Adrenal gland (tissue), 12 donors: Measurements from ENCODE around the gene RPS6KA4. TPM values are rescaled to one million over a fixed set of nuclear protein-coding genes. Genes with fewer than 3 reads are reported as not detected.

Experiments used
- DNase-seq, 7 donors: peaks; one replicate each; pipeline ENCODE4 v3.0.0-alpha.2; 2019 to 2020
- H3K27ac ChIP-seq, 5 donors: fragments of 200-600 bp; sonication (generic) in 4 of 5; 1 replicate in 3 of 5; 2 replicates in 2 of 5; pipeline versions ENCODE4 v1.5.1 to v1.8.0; 2016 to 2020; ENCODE audit warnings: mild to moderate bottlenecking in 1 of 5
- H3K27me3 ChIP-seq: fragments of 200-600 bp; 2 replicates; pipeline ENCODE4 v1.8.0; 2021
- H3K36me3 ChIP-seq, 2 donors: fragments of 200-600 bp; replicated peaks in 1 of 2; 1 replicate in 1 of 2; 2 replicates in 1 of 2; pipeline versions ENCODE4 v1.5.1 to v1.8.0; 2018 to 2022
- H3K4me1 ChIP-seq, 2 donors: fragments of 200-600 bp; replicated peaks in 1 of 2; 1 replicate in 1 of 2; 2 replicates in 1 of 2; pipeline versions ENCODE4 v1.5.1 to v1.8.0; 2018 to 2021
- H3K4me3 ChIP-seq, 4 donors: fragments of 200-600 bp; sonication (generic) in 3 of 4; one replicate each; pipeline ENCODE4 v1.5.1; 2016 to 2018
- H3K9me3 ChIP-seq, 3 donors: fragments of 200-600 bp; sonication (generic) in 1 of 3; replicated peaks in 1 of 3; 1 replicate in 2 of 3; 2 replicates in 1 of 3; pipeline versions ENCODE4 v1.5.1 to v1.8.0; 2016 to 2021
- POLR2A ChIP-seq, 2 donors: fragments of 450-650 bp; IDR thresholded peaks; one replicate each; pipeline ENCODE4 v1.6.1; 2017; ENCODE audit warnings: antibody characterized with exemption in 2 of 2, mild to moderate bottlenecking in 2 of 2, moderate library complexity in 1 of 2
- WGBS, 4 donors: extraction: QIAGEN DNeasy Blood & Tissue Kit in 2 of 4; methylation state at CpG; one replicate each; pipeline versions ENCODE4 v1.1.5 to v1.1.7; 2013 to 2017; 5-methylcytosine and 5-hydroxymethylcytosine counted together
- intact Hi-C, 2 donors: fragments of 100-400 bp; cut with DNase I; formaldehyde crosslinking; loops; one replicate each; pipeline versions ENCODE4 v1.14.1 to v1.15.0; 2022 to 2023
- microRNA counts, 2 donors: library from miRNA; unstranded; fragments of <30 nt; microRNA quantifications; one replicate each; lab custom pipeline; 2016
- microRNA-seq, 3 donors: library from miRNA; unstranded; fragments of <30 nt; microRNA quantifications; one replicate each; pipeline ENCODE4, GENCODE V29; 2017 to 2020
- polyA plus RNA-seq, 3 donors: library from polyadenylated mRNA; stranded (reverse); fragments of 200-250 nt in 2 of 3; fragments of 350-450 nt in 1 of 3; fragmentation: Illumina TruSeq in 1 of 3; extraction: RNeasy Lipid Tissue Mini Kit (QIAGEN cat#74804) in 1 of 3; gene quantifications; one replicate each; pipeline ENCODE4 v1.2.3, GENCODE V29; 2013 to 2014
- small RNA-seq, 2 donors: library from RNA; depleted of rRNA; stranded (forward); fragments of <200 nt; gene quantifications; one replicate each; pipeline ENCODE3, GENCODE V24; 2016
- total RNA-seq, 9 donors: library from RNA; depleted of rRNA in 4 of 9; stranded (reverse); fragments of >200 nt in 4 of 9; fragments of 120-200 nt in 1 of 9; fragmentation: NEBNext Ultra II Directional in 1 of 9; extraction: Animal tissue kit (Norgen Biotek cat#: 25700) in 1 of 9; gene quantifications; one replicate each; pipeline versions ENCODE4 v1.1.0 to v1.2.4, GENCODE V29; 2013 to 2023
- TF ChIP-seq, protein P1 (sequence below), 6 experiments: fragments of 450-650 bp in 4 of 6; fragments of 200-600 bp in 2 of 6; sonication (generic) in 1 of 6; IDR thresholded peaks; 1 replicate in 5 of 6; 2 replicates in 1 of 6; pipeline versions ENCODE4 v1.5.1 to v1.8.0; 2016 to 2021; ENCODE audit warnings: antibody characterized with exemption in 6 of 6, mild to moderate bottlenecking in 2 of 6, moderate library complexity in 1 of 6
- donor health status: healthy with polysubstance abuse.
- donor health status: Bipolar disorder and iron deficiency.
- donor health status: DM: yes; HTN: yes; CAD: no.
- donor health status: DM: no; HTN: no; CAD: no.
- donor health status: DM: no; HTN: no; CAD: no.
- donor health status: DM: yes; HTN: yes; CAD: no.

The RPS6KA4 gene
- total and polyA plus RNA-seq, 12 donors, result 4.9 to 89.3 (median 26.3) TPM

DNA sequence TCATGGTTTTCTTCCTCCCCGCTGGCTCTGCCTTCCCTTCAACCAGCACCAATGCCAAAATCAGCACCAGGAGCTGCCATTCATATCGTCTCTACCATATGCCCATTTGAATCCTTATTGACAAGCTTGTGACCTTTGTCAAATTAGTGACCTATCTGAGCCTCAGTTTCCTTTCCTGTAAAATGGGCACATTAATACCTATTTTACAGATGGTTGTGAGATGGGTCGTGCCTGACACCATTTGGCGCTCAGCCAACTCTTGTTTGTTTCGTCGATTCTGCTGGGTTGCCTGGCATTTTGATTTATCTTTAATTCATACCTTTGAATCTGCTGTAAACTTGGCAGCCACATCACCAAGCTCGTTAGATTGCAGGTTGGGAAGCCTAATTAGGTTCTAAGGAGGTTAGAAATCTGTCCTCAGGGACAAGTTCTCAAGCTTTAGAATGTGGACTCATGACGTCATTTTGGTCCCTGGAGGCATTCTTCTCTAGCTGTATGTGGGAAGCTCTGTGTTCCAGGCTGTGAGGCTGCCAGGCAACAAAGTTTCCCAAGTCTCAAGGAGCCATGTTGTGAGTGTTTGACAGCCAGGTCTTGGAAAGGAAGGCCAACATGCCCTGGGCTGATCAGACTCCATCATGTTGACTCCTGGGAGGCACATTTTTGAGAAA, 61.0 kb downstream of the RPS6KA4 start:
- no peak for DNase-seq
- intact Hi-C loops, result no loop called here
- Histone ChIP-seq H3K27me3 (no peaks in the 10 kb centered on the region), H3K9me3 (no peaks in the 10 kb centered on the region), H3K27ac (no peak overlapping the region), H3K4me3 (no peak overlapping the region), H3K36me3 (no peaks in the 10 kb centered on the region), H3K4me1 (no peaks in the 10 kb centered on the region)
- no peak for TF ChIP-seq POLR2A (IDR thresholded peaks at IDR 0.05)
- TF ChIP-seq, protein P1, sequence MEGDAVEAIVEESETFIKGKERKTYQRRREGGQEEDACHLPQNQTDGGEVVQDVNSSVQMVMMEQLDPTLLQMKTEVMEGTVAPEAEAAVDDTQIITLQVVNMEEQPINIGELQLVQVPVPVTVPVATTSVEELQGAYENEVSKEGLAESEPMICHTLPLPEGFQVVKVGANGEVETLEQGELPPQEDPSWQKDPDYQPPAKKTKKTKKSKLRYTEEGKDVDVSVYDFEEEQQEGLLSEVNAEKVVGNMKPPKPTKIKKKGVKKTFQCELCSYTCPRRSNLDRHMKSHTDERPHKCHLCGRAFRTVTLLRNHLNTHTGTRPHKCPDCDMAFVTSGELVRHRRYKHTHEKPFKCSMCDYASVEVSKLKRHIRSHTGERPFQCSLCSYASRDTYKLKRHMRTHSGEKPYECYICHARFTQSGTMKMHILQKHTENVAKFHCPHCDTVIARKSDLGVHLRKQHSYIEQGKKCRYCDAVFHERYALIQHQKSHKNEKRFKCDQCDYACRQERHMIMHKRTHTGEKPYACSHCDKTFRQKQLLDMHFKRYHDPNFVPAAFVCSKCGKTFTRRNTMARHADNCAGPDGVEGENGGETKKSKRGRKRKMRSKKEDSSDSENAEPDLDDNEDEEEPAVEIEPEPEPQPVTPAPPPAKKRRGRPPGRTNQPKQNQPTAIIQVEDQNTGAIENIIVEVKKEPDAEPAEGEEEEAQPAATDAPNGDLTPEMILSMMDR (IDR thresholded peaks at IDR 0.05), result no peak
- 71 to 72% (median 72%) methylated on average over 8 of the region's 8 CpGs for WGBS, 4 donors

MicroRNA genes within 50 kb of the gene (microRNA counts, 767-probe panel; counts per million panel counts)
- 0 counts per million in 2 donors for microRNA hsa-miR-1237 (lab: Ali Mortazavi, UCI)

Small RNA genes lying within 50 kb of the gene (microRNA-seq; reads per million reads assigned to microRNA genes)
- gene MIR1237, result 0.45 to 8.2 (median 3.8) reads per million in 3 donors
- gene MIR7155, result 0 to 2.3 (median 0.38) reads per million in 3 donors

Small RNA genes lying within 50 kb of the gene (small RNA-seq; reads per million reads assigned to genes)
- gene MIR1237 (0 to 0.36 reads per million in 2 donors), gene MIR7155 (0.42 to 0.59 reads per million in 2 donors)

Other genes with a start within 250 kb of the RPS6KA4 start
- gene MACROD1, start 193.0 kb upstream of the RPS6KA4 start, total RNA-seq, result 10 to 100 TPM; 13.5 to 62.9 (median 22.3) TPM
- 10 to 100 TPM in 2 of 3 donors, 1 to 10 TPM in 1; 5.5 to 60.7 (median 41.1) TPM for gene MACROD1, start 193.0 kb upstream of the RPS6KA4 start, polyA plus RNA-seq
- 100 to 1,000 TPM; 126 to 404 (median 184) TPM for gene STIP1, start 173.0 kb upstream of the RPS6KA4 start, total RNA-seq
- 100 to 1,000 TPM in 1 of 3 donors, 10 to 100 TPM in 2; 82.1 to 523 (median 91.4) TPM for gene STIP1, start 173.0 kb upstream of the RPS6KA4 start, polyA plus RNA-seq
- 10 to 100 TPM in 8 of 9 donors, 1 to 10 TPM in 1; 3.2 to 77.0 (median 29.9) TPM for gene FERMT3, start 152.4 kb upstream of the RPS6KA4 start, total RNA-seq
- gene FERMT3, start 152.4 kb upstream of the RPS6KA4 start, polyA plus RNA-seq, result 10 to 100 TPM in 2 of 3 donors, 1 to 10 TPM in 1; 5.5 to 57.8 (median 49.0) TPM
- 10 to 100 TPM; 40.8 to 90.3 (median 55.6) TPM for gene TRPT1, start 133.0 kb upstream of the RPS6KA4 start, total RNA-seq
- gene TRPT1, start 133.0 kb upstream of the RPS6KA4 start, polyA plus RNA-seq, result 100 to 1,000 TPM in 2 of 3 donors, 10 to 100 TPM in 1; 17.9 to 205 (median 175) TPM
- gene NUDT22, start 132.9 kb upstream of the RPS6KA4 start, total RNA-seq, result 100 to 1,000 TPM in 2 of 9 donors, 10 to 100 TPM in 7; 67.2 to 126 (median 79.9) TPM
- gene NUDT22, start 132.9 kb upstream of the RPS6KA4 start, polyA plus RNA-seq, result 100 to 1,000 TPM in 2 of 3 donors, 10 to 100 TPM in 1; 19.5 to 190 (median 101) TPM
- 100 to 1,000 TPM in 1 of 9 donors, 10 to 100 TPM in 8; 19.9 to 112 (median 44.3) TPM for gene DNAJC4, start 128.6 kb upstream of the RPS6KA4 start, total RNA-seq
- 100 to 1,000 TPM in 2 of 3 donors, 10 to 100 TPM in 1; 59.4 to 220 (median 192) TPM for gene DNAJC4, start 128.6 kb upstream of the RPS6KA4 start, polyA plus RNA-seq
- 100 to 1,000 TPM in 5 of 9 donors, 10 to 100 TPM in 4; 36.0 to 156 (median 129) TPM for gene VEGFB, start 124.6 kb upstream of the RPS6KA4 start, total RNA-seq
- gene VEGFB, start 124.6 kb upstream of the RPS6KA4 start, polyA plus RNA-seq, result 100 to 1,000 TPM in 2 of 3 donors, 10 to 100 TPM in 1; 64.4 to 185 (median 158) TPM
- 100 to 1,000 TPM in 3 of 9 donors, 10 to 100 TPM in 6; 76.1 to 185 (median 96.1) TPM for gene FKBP2, start 118.1 kb upstream of the RPS6KA4 start, total RNA-seq
- gene FKBP2, start 118.1 kb upstream of the RPS6KA4 start, polyA plus RNA-seq, result 100 to 1,000 TPM; 206 to 812 (median 791) TPM
- gene PPP1R14B, start 112.2 kb upstream of the RPS6KA4 start, total RNA-seq, result 100 to 1,000 TPM in 7 of 9 donors, 10 to 100 TPM in 2; 77.2 to 212 (median 128) TPM
- gene PPP1R14B, start 112.2 kb upstream of the RPS6KA4 start, polyA plus RNA-seq, result 100 to 1,000 TPM in 2 of 3 donors, 10 to 100 TPM in 1; 85.1 to 331 (median 327) TPM
- gene PLCB3, start 107.6 kb upstream of the RPS6KA4 start, total RNA-seq, result 10 to 100 TPM in 8 of 9 donors, 1 to 10 TPM in 1; 5.0 to 65.9 (median 44.0) TPM
- gene PLCB3, start 107.6 kb upstream of the RPS6KA4 start, polyA plus RNA-seq, result 10 to 100 TPM in 2 of 3 donors, 1 to 10 TPM in 1; 6.6 to 89.5 (median 31.7) TPM
- gene BAD, start 74.5 kb upstream of the RPS6KA4 start, total RNA-seq, result 100 to 1,000 TPM in 5 of 9 donors, 10 to 100 TPM in 4; 72.9 to 219 (median 100) TPM
- 100 to 1,000 TPM in 2 of 3 donors, 1 to 10 TPM in 1; 9.5 to 111 (median 102) TPM for gene BAD, start 74.5 kb upstream of the RPS6KA4 start, polyA plus RNA-seq
- 10 to 100 TPM; 15.6 to 69.8 (median 48.3) TPM for gene GPR137, start 73.3 kb upstream of the RPS6KA4 start, total RNA-seq
- 10 to 100 TPM; 16.0 to 41.5 (median 40.9) TPM for gene GPR137, start 73.3 kb upstream of the RPS6KA4 start, polyA plus RNA-seq
- under 1 TPM in 1 of 9 donors, not detected in 8; 0.54 TPM for gene KCNK4, start 67.9 kb upstream of the RPS6KA4 start, total RNA-seq
- gene KCNK4, start 67.9 kb upstream of the RPS6KA4 start, polyA plus RNA-seq, result under 1 TPM in 1 of 3 donors, not detected in 2; 0.10 TPM
- gene CATSPERZ, start 58.8 kb upstream of the RPS6KA4 start, total RNA-seq, result under 1 TPM in 2 of 9 donors, not detected in 7; 0.28 to 0.69 TPM
- 1 to 10 TPM in 1 of 3 donors, under 1 TPM in 1, not detected in 1; 0.74 to 1.2 TPM for gene CATSPERZ, start 58.8 kb upstream of the RPS6KA4 start, polyA plus RNA-seq
- 10 to 100 TPM; 27.5 to 74.4 (median 53.1) TPM for gene ESRRA, start 53.6 kb upstream of the RPS6KA4 start, total RNA-seq
- 10 to 100 TPM; 18.2 to 62.1 (median 56.0) TPM for gene ESRRA, start 53.6 kb upstream of the RPS6KA4 start, polyA plus RNA-seq
- 100 to 1,000 TPM; 286 to 991 (median 383) TPM for gene TRMT112, start 41.6 kb upstream of the RPS6KA4 start, total RNA-seq
- 100 to 1,000 TPM; 362 to 855 (median 658) TPM for gene TRMT112, start 41.6 kb upstream of the RPS6KA4 start, polyA plus RNA-seq
- gene PRDX5, start 41.0 kb upstream of the RPS6KA4 start, total RNA-seq, result 100 to 1,000 TPM; 324 to 843 (median 433) TPM
- 100 to 1,000 TPM; 403 to 713 (median 555) TPM for gene PRDX5, start 41.0 kb upstream of the RPS6KA4 start, polyA plus RNA-seq
- gene CCDC88B, start 19.0 kb upstream of the RPS6KA4 start, total RNA-seq, result 10 to 100 TPM in 8 of 9 donors, 1 to 10 TPM in 1; 8.9 to 22.6 (median 14.4) TPM
- 100 to 1,000 TPM in 1 of 3 donors, 10 to 100 TPM in 1, 1 to 10 TPM in 1; 5.1 to 143 (median 47.9) TPM for gene CCDC88B, start 19.0 kb upstream of the RPS6KA4 start, polyA plus RNA-seq
- 1 to 10 TPM in 2 of 9 donors, under 1 TPM in 5, not detected in 2; 0.42 to 3.9 (median 0.68) TPM for gene SLC22A11, start 196.8 kb downstream of the RPS6KA4 start, total RNA-seq
- under 1 TPM; 0.20 to 0.32 (median 0.30) TPM for gene SLC22A11, start 196.8 kb downstream of the RPS6KA4 start, polyA plus RNA-seq
- gene SLC22A12, start 232.1 kb downstream of the RPS6KA4 start, total RNA-seq, result not detected
- not detected for gene SLC22A12, start 232.1 kb downstream of the RPS6KA4 start, polyA plus RNA-seq